Measurements from ENCODE around the gene CREBL2. TPM values are rescaled to one million over a fixed set of nuclear protein-coding genes. Genes with fewer than 3 reads are reported as not detected.

The CREBL2 gene
- total RNA-seq, 1 donor from 2014 or later: 15.0 TPM

DNA sequence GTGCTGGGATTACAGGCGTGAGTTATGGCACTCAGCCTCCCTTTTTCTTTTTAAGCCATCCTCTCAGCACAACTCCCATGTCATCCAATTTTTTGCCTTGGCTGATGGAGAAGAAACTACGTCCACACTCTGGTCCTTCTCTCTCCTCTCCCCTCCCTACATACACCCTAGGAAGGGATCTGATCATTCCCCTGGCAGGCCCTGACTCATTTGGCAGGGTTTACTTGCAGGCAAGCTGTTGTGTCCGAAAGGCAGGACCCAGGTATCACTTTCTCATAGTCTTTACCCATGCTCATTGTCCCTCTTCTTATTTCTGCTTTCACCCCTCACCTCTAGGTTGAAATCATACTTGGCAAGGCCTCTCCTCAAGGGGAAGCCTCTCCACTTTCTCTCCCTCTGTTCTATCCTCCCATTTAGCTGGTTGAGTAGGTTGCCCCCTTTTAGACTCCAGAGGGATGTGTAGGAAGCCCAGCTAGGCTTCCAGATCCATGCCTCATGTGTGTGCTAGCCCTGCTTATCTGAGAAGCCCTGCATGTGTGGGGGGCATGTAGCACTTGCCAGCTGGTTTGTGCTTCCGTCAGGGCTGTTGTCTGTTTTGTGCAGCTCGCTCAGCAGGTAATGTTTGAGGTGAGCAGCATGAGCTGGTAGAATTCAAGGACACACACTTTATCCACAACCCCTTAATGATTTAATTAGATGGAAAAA is 69.5 kb downstream of the CREBL2 start:
- TF ChIP-seq, protein P1, sequence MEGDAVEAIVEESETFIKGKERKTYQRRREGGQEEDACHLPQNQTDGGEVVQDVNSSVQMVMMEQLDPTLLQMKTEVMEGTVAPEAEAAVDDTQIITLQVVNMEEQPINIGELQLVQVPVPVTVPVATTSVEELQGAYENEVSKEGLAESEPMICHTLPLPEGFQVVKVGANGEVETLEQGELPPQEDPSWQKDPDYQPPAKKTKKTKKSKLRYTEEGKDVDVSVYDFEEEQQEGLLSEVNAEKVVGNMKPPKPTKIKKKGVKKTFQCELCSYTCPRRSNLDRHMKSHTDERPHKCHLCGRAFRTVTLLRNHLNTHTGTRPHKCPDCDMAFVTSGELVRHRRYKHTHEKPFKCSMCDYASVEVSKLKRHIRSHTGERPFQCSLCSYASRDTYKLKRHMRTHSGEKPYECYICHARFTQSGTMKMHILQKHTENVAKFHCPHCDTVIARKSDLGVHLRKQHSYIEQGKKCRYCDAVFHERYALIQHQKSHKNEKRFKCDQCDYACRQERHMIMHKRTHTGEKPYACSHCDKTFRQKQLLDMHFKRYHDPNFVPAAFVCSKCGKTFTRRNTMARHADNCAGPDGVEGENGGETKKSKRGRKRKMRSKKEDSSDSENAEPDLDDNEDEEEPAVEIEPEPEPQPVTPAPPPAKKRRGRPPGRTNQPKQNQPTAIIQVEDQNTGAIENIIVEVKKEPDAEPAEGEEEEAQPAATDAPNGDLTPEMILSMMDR (conservative IDR thresholded peaks at IDR 0.05; ENCODE audit: low read depth, low read length): no peak
- no peak for DNase-seq (ENCODE audit: low read depth)
- no peak overlapping the region for H3K4me3 ChIP-seq (ENCODE audit: low read depth, low read length)

- no peak for DNase-seq (ENCODE audit: low read depth)
- TF ChIP-seq, protein P1 (conservative IDR thresholded peaks at IDR 0.05; ENCODE audit: low read depth, low read length): no peak
- no peak overlapping the region for H3K4me3 ChIP-seq (ENCODE audit: low read depth, low read length)
These were observed 70.6 kb downstream of the CREBL2 start for GRCh38 chr12:12682284-12682683.

DNA sequence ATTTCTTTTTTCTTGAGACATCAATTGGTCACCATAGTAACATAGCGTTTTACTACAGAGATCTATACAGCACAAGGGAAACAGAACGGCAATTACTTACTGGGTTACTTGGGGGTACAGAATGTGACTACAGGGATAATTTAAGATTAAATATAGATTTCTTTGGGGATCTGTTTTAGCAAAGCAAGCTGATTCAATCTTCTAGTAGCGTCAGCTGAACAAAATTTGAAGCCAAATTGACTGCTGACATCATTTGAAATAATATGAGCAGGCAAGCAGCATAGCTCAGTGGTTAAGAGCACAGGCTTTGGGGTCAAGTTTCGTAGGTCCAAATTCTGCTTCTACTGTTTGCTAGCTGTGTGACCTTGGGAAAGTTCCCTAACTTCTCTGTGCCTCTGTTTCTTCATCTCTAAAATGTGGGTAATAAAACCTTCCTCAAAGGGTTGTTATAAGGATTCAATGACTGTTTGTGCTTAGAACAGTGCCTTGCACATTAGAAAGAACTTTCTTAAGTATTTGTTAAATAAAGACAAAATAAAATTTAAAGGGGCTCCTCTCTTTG is 71.5 kb downstream of the CREBL2 start:
- H3K4me3 ChIP-seq (ENCODE audit: low read depth, low read length): no peak overlapping the region
- TF ChIP-seq, protein P1 (conservative IDR thresholded peaks at IDR 0.05; ENCODE audit: low read depth, low read length): no peak
- DNase-seq (ENCODE audit: low read depth): no peak

- TF ChIP-seq, protein P1 (conservative IDR thresholded peaks at IDR 0.05; ENCODE audit: low read depth, low read length): no peak
- H3K4me3 ChIP-seq (ENCODE audit: low read depth, low read length): no peak overlapping the region
- no peak for DNase-seq (ENCODE audit: low read depth)
These were observed 72.0 kb downstream of the CREBL2 start for GRCh38 chr12:12683725-12684124.

GRCh38 chr12:12684375-12685106 is 72.9 kb downstream of the CREBL2 start:
- H3K4me3 ChIP-seq (ENCODE audit: low read depth, low read length): no peak overlapping the region
- TF ChIP-seq, protein P1 (conservative IDR thresholded peaks at IDR 0.05; ENCODE audit: low read depth, low read length): no peak
- no peak for DNase-seq (ENCODE audit: low read depth)

- H3K4me3 ChIP-seq (ENCODE audit: low read depth, low read length): no peak overlapping the region
- TF ChIP-seq, protein P1 (conservative IDR thresholded peaks at IDR 0.05; ENCODE audit: low read depth, low read length): no peak
- no peak for DNase-seq (ENCODE audit: low read depth)
These were observed 73.6 kb downstream of the CREBL2 start for GRCh38 chr12:12685305-12685704.

Data from epithelial cell of proximal tubule (primary cell).